K562 (cell line): Measurements from ENCODE around the gene TBX10. TPM values are rescaled to one million over a fixed set of nuclear protein-coding genes. Genes with fewer than 3 reads are reported as not detected.

Experiments
- CREB3 ChIP-seq: fragments of 450-650 bp; conservative IDR thresholded peaks from 2 replicates; pipeline ENCODE4 v1.6.1; 2016; ENCODE audit warnings: missing genetic modification characterization, low read depth, mild to moderate bottlenecking, missing compliant biosample characterization, moderate library complexity
- ETS1 ChIP-seq: conservative IDR thresholded peaks from 2 replicates; pipeline ENCODE4 v1.6.1; 2011; ENCODE audit warnings: low read depth, mild to moderate bottlenecking, low read length; ENCODE audit not compliant: control insufficient read depth
- HDAC6 ChIP-seq: IDR thresholded peaks from 2 replicates; pipeline ENCODE4 v1.6.1; 2012; ENCODE audit warnings: low read depth, mild to moderate bottlenecking, control low read depth, inconsistent platforms, low read length, moderate library complexity
- HIVEP1 ChIP-seq: fragments of 250-450 bp; sonication (Bioruptor Pico); IDR thresholded peaks from 2 replicates; pipeline ENCODE4 v1.4.0; 2020; ENCODE audit warnings: mild to moderate bottlenecking
- HOMEZ ChIP-seq: fragments of 250-450 bp; sonication (Bioruptor Pico); IDR thresholded peaks from 2 replicates; pipeline ENCODE4 v1.4.0; 2020; ENCODE audit warnings: mild to moderate bottlenecking, moderate library complexity
- HOXB6 ChIP-seq: fragments of 250-450 bp; sonication (Bioruptor Pico); IDR thresholded peaks from 2 replicates; pipeline ENCODE4 v1.5.1; 2022; ENCODE audit warnings: mild to moderate bottlenecking, borderline replicate concordance
- KLF13 ChIP-seq: fragments of 450-650 bp; IDR thresholded peaks from 2 replicates; pipeline ENCODE4 v1.6.1; 2016; ENCODE audit warnings: missing genetic modification characterization, low read depth, mild to moderate bottlenecking, missing compliant biosample characterization, moderate library complexity, borderline replicate concordance
- MTA3 ChIP-seq: fragments of 450-650 bp; formaldehyde crosslinking; IDR thresholded peaks from 2 replicates; pipeline ENCODE4 v1.6.1; 2017; ENCODE audit warnings: mild to moderate bottlenecking, borderline replicate concordance
- NCOA6 ChIP-seq: fragments of 450-650 bp; IDR thresholded peaks from 2 replicates; pipeline ENCODE4 v1.6.1; 2017; ENCODE audit warnings: mild to moderate bottlenecking
- POLR2A ChIP-seq: fragments of 450-650 bp; conservative IDR thresholded peaks from 2 replicates; pipeline ENCODE4 v1.6.1; 2016
- POLR2AphosphoS2 ChIP-seq: IDR thresholded peaks from 2 replicates; pipeline ENCODE4 v1.6.1; 2012; ENCODE audit warnings: low read length, improper control_type of control experiment
- PREB ChIP-seq: sonication (generic); formaldehyde crosslinking; IDR thresholded peaks from 2 replicates; pipeline ENCODE4 v1.8.1; 2023; ENCODE audit warnings: mild to moderate bottlenecking, missing genetic modification reagents
- RBM25 ChIP-seq: fragments of 200-400 bp; formaldehyde crosslinking; IDR thresholded peaks from 2 replicates; pipeline ENCODE4 v1.6.1; 2018; ENCODE audit warnings: low read length, low read depth, moderate library complexity; ENCODE audit not compliant: severe bottlenecking
- TAF1 ChIP-seq: IDR thresholded peaks from 2 replicates; pipeline ENCODE4 v1.6.1; 2011; ENCODE audit warnings: mild to moderate bottlenecking, low read length, moderate library complexity; ENCODE audit not compliant: insufficient read depth, control insufficient read depth, severe bottlenecking; ENCODE audit errors: extremely low read depth
- ZBTB11 ChIP-seq, 3 experiments: fragments of 200-800 bp in 1 of 3; fragments of 250-450 bp in 1 of 3; fragments of 450-650 bp in 1 of 3; sonication (Bioruptor Pico) in 1 of 3; sonication (Bioruptor generic) in 1 of 3; formaldehyde crosslinking in 1 of 3; IDR thresholded peaks; 2 replicates each; pipeline versions ENCODE4 v1.6.1 to v1.8.0; 2016 to 2022; ENCODE audit warnings: mild to moderate bottlenecking in 2 of 3, missing genetic modification characterization in 2 of 3, missing compliant biosample characterization in 1 of 3, moderate library complexity in 1 of 3
- ZNF197 ChIP-seq: fragments of 200-800 bp; sonication (Bioruptor generic); IDR thresholded peaks from 2 replicates; pipeline ENCODE4 v1.6.1; 2016; ENCODE audit warnings: low read depth, missing genetic modification characterization, missing compliant biosample characterization
- ZNF764 ChIP-seq: fragments of 250-450 bp; sonication (Bioruptor Pico); IDR thresholded peaks from 2 replicates; pipeline ENCODE4 v1.4.0; 2020; ENCODE audit warnings: low read depth, mild to moderate bottlenecking, moderate library complexity
- polyA plus RNA-seq, 8 experiments: library from polyadenylated mRNA; depleted of rRNA in 4 of 8; stranded (reverse) in 5 of 8; unstranded in 3 of 8; fragments of >200 nt; fragmentation: Nextera tagmentation in 2 of 8; fragmentation: Illumina TruSeq in 1 of 8; extraction: Ambion mirVana in 2 of 8; extraction: Trizol in 1 of 8; gene quantifications; 2 replicates each; pipeline versions ENCODE4 v1.2.1 to v1.2.3, GENCODE V29; 2011 to 2014; ENCODE audit warnings: inconsistent platforms in 1 of 8, missing spikeins in 1 of 8
- total RNA-seq, 7 experiments: library from RNA; depleted of rRNA in 6 of 7; stranded (reverse); fragments of >200 nt in 6 of 7; fragmentation: Illumina TruSeq in 2 of 7; extraction: Trizol in 2 of 7; gene quantifications; 2 replicates each; pipeline versions ENCODE4 v1.2.1 to v1.2.3, GENCODE V29; 2011 to 2021; ENCODE audit warnings: low replicate concordance in 1 of 7

Gene TBX10
- total and polyA plus RNA-seq, 9 of the 15 experiments (the other 6 are each of a cell fraction or from before 2014, with no cell fraction given): not detected

GRCh38 chr11:67629386-67630227 is 10.0 kb downstream of the TBX10 start, which contains the start of gene NUDT8 (continued):
- TF ChIP-seq ZNF197 (CRISPR knock-in tag): 0 out of 2 replicates have a peak, but pooled peaks have one; percentile 38
- TF ChIP-seq TAF1: peak; percentile 54
- peak; percentile 74; the same call in 1 of the 2 replicates for TF ChIP-seq ETS1
- no peak for TF ChIP-seq CREB3 (tag)
- TF ChIP-seq ZBTB11 (CRISPR knock-in tag; IDR thresholded peaks at IDR 0.05): no peak
- TF ChIP-seq MTA3: peak; percentile 92; the same call in 1 of the 2 replicates
- peak; percentile 81; the same call in 1 of the 2 replicates for TF ChIP-seq KLF13
- peak; percentile 96 for TF ChIP-seq PREB (CRISPR knock-in tag)
- TF ChIP-seq HIVEP1: 0 out of 2 replicates have a peak, but pooled peaks have one; percentile 76
- 0 out of 2 replicates have a peak, but pooled peaks have one; percentile 41 for TF ChIP-seq NCOA6
- 0 out of 2 replicates have a peak, but pooled peaks have one; percentile 30 for TF ChIP-seq ZNF764
- TF ChIP-seq HOMEZ (CRISPR knock-in tag): no peak
- peak; percentile 66 for TF ChIP-seq POLR2A
- TF ChIP-seq HDAC6: 0 out of 2 replicates have a peak, but pooled peaks have one; percentile 72
- TF ChIP-seq RBM25: peak; percentile 89
- no peak for TF ChIP-seq POLR2AphosphoS2
- no peak for TF ChIP-seq HOXB6 (CRISPR knock-in tag)
